ENCODE data around the gene RAB7A.
A peak's percentile ranks its signal among the peaks of the same experiment; 100 is the strongest.
"Not testable (repeated sequence)": the region's sequence is repeated elsewhere in the genome, so short reads cannot be mapped to it uniquely, and the experiment has no call there.

Gene RAB7A

DNA sequence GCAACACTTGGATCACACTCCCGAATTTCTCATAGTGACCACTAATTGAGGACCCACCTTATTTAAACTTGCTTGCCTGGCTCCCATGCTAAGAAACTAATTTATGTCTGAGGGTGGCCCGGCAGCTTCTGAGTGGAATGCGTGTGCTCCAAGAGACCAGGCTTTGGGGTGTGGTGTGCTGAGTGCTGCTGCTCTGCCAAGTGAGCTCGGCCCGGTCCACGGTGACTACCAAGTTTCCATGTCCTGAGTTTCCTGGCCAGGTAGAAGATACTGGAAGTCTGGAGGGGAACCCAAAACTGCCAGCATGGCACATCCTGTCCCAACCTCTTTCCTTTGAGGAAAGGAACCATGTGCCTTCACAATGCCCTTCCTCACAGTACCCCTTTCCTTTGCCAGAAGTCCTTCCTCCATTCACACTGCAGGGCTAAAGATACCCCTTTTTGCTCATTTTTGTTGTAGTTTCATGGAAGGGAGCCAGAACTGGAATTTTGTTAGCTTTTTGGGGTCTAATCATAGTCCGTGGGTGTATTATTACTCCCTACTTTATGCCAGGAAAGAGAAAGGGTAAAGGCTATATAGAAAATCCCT lies 94.4 kb downstream of the RAB7A start:
- no peak for DNase-seq (ENCODE audit: low read depth)

DNA sequence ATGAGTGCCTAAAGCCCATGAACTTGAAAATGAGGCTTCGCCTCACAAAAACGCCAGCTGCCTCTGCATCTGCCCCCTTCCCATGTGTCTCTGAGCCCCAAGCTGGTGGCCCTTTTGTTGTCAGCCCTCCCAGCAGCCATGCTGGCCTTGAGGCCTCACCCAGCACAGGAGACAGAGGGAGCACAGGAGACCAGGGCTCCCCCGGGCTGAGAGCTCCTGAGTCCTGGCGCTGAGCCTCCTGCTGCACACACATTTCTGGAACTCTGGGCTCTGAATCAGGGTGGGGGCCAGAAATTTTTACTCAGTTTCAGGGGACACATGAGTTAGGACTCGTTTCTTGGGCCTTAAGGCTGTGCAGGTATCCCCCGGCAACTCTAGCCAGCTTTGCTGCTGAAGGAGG lies 97.0 kb downstream of the RAB7A start:
- DNase-seq (ENCODE audit: low read depth): no peak

DNA sequence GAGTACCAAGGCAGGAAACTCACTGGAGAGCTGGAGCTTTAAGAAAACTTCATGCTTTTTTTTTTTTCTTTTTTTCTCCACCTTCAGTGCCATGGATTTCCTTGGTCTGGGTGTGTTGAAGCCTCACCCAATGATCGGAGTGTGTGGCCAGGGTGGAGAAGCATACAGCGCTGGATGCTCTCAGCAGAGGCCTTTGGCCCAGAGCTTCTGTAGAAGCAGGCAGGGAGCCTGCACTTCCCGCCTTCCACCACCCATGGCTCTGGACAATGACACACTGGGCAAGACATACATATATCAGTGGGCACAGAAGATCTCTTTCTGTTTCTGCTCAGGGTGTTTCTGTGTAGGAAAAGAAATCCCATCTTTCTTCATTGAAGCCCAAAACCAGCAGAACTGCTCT lies 97.6 kb downstream of the RAB7A start:
- DNase-seq (ENCODE audit: low read depth): no peak

DNA sequence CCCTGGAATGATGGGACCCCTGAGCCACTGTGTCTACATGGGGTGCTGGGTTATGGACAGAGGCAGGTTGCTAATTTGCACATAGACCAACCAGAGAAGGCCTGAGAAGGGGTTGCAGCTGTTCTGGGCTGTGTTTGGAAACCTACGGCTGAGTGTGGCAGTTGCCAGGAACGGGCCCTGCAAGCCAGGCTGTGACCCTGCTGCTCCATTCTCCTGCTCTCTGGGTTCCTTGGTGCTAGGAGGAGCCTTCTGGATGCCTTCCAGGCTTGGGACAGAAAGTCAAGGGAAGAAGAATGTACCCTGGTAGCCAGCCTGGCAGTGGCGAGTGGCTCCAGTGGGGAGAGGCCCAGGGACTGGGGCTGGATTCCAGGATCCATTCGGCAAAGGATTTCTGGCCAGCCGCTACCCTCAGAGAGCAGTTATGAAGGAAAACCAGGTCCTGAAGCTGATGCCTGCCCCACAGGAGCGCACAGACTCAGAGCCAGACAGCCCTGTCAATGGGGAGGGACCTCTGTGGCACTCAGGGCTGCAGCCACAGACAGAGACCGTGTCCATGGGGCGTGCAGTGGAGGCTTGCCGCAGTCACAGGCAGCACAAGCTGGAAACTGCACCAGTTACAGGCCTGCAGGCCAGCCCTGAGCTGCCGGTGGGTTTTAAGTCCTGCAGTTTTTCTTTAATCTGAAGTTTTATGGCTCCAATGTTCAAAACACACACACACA lies 98.3 kb downstream of the RAB7A start:
- DNase-seq (ENCODE audit: low read depth): no peak

DNA sequence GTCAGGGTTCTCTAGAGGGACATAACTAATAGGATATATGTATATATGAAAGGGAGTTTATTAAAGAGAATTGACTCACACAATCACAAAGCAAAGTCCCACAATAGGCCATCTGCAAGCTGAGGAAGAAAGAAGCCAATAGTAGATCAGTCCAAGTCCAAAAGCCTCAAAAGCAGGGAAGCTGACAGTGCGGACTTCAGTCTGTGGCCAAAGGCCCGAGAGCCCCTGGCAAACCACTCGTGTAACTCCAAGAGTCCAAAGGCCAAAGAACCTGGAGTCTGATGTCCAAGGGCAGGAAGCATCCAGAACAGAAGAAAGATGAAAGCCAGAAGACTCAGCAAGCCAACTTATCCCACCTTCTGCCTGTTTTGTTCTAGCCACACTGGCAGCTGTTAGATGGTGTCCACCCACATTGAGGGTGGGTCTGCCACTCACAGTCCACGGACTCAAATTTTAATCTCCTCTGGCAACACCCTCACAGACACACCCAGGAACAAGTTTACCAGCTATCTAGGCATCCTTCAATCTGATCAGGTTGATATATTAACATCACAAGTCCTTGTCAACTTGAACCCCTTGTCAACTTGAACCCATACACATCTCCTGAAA lies 99.2 kb downstream of the RAB7A start:
- no peak for DNase-seq (ENCODE audit: low read depth)

DNA sequence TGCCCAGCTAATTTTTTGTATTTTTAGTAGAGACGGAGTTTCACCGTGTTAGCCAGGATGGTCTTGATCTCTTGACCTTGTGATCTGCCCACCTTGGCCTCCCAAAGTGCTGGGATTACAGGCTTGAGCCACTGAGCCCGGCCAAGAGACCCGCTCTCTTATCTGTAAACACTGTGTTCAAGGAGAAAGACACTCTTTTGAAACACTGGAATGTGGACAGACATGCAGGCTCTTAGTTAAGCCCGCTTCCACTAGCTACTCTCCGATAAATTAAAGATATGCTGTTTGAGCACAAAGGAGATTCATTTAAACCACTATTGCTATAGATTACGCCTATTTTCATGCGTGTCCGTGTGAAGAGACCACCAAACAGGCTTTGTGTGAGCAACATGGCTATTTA lies 103.1 kb downstream of the RAB7A start:
- DNase-seq (ENCODE audit: low read depth): not testable (repeated sequence)

DNA sequence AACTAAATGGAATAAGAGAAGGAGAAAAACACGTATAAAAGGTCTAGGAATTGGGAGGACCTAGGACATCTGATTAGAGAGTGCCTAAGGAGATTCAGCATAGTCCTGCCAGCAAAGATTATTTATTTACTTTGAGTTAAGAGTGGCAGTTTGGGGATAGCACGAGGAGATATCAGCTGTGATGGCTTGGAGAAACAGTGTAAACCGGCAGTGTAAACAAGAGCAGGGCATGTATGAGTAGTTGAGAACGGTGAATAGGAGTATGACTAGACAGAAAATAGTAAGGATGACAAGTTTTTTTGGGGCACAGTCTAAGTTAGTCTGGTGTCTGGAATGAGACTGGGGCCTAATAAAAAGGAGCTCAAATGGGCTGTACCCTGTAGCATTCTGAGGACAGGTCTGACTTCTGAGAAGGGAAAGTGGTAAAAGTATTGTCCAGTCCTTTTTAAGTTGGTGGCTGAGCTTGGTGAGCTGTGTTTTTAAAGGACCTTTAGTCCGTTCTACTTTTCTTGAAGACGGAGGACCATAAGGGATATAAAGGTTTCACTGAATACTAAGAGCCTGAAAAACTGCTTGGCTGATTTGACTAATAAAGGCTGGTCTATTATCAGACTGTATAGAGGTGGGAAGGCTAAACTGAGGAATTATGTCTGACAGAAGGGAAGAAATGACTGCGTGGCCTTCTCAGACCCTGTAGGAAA lies 104.1 kb downstream of the RAB7A start:
- not testable (repeated sequence) for DNase-seq (ENCODE audit: low read depth)

DNA sequence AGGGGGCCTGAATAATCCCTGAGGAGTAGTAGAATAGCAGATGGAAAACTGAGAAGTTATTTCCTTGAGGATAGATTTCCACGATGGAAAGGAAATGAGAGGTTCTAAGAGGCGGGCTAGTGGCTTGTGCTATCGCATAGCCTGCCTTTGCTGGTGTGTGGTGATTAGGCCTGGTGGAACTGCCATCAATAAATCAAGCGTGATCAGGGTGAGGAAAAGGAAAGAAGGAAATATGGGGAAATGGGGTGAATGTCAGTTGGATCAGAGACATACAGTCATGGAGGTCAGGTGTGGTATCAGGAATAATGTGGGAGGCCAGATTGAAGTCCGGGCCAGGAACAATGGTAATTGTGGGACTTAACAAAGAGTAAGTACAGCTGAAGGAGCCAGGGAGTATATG lies 104.8 kb downstream of the RAB7A start:
- not testable (repeated sequence) for DNase-seq (ENCODE audit: low read depth)

DNA sequence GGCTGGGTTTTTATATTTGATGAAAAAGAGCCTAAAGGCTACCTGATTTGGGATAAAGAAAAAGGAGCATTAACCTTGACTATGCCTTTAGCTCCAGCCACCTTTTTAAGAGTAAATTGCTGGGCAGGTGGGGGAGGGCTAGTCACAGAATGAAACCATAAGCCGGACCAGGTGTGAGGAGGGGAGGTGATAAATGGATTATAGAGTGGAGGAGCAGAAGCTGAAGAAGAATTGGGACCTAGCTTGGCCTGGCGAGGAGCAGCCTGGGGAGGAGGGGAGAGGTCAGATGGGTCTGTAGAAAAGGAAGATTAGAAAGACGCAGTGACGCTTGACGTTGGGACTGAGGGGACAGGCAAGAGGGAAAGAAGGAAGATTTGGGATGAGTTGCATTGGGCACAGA lies 107.0 kb downstream of the RAB7A start:
- not testable (repeated sequence) for DNase-seq (ENCODE audit: low read depth)

DNA sequence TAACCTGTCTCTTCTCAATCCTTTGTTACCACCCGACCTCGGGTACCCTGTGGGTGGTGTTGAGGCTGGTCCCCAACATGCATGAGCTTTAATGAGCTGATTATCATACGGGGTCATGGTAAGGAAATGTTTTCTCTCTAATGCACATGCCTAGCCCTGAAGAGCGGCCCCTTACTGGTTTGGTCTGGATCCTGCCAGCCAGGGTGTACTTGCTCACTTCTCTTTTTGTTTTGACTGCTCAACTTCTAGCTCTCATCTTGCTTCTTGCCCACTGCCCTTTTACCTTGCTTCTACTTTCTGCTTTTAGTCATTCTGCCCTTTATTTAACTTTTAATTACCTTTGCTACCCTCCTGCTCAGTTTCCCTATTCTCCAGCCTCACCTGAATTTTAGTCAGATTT lies 109.1 kb downstream of the RAB7A start:
- DNase-seq (ENCODE audit: low read depth): no peak

DNA sequence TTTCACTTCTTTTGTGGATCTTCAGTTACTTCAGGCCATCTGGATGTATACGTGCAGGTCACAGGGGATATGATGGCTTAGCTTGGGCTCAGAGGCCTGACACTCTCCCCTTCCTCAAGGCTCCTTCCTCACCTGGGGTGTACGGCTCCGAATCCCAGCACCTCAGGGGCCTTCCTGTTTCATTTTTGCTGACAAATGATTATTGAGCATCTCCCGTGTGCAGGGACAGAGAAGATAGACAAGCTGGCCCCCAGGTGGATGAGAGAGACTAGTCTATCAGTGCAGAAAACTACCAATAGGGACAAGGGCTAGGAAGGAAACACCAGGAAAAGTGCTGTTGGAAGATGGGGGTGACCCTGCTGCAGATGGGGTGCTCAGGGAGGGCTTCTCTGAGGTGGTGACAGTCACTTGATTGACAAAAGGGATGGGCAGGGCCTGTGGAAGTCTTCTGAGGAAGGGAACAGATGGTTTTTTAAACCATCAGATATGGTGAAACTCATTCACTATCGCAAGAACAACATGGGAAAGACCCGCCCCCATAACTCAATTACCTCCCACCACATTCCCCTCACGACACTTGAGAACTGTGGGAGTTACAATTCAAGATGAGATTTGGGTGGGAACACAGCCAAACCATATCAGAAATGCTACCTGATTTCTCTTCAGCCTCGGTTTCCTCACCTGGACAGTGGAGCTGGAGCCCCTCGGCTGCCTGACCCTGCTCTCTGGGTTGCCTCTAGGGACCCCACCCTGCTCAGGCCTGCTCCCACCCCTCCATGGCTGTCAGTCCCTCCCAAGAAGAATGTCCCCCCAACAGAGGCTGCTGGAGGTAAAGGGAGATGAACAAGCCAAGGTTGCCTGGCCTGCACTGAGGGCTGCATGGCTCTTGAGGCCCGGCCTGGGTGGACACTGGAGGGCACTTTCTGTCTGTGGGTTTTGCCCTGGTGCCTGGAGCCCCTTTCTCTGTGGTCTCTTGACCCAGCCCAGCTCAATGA lies 116.2 kb downstream of the RAB7A start:
- DNase-seq (ENCODE audit: low read depth): no peak

DNA sequence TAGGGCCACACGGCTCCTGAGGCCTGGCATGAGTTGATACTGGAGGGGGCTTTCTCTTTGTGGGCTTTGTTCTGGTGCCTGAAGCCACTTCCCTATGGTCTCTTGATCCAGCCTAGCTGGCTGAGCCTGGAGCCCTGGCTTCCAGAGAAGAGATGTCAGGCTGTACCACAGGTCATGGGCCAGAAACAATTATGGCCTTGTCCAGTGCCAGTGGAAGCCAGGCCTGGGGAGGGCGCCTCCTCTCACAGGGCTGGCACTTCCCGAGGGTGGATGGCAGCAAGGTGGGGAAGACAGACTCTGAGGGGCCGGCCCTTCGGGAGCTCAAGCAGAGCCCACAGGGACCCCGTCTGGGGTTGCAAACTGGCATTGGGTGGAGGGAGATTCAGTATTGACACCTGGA lies 118.5 kb downstream of the RAB7A start:
- DNase-seq (ENCODE audit: low read depth): no peak

DNA sequence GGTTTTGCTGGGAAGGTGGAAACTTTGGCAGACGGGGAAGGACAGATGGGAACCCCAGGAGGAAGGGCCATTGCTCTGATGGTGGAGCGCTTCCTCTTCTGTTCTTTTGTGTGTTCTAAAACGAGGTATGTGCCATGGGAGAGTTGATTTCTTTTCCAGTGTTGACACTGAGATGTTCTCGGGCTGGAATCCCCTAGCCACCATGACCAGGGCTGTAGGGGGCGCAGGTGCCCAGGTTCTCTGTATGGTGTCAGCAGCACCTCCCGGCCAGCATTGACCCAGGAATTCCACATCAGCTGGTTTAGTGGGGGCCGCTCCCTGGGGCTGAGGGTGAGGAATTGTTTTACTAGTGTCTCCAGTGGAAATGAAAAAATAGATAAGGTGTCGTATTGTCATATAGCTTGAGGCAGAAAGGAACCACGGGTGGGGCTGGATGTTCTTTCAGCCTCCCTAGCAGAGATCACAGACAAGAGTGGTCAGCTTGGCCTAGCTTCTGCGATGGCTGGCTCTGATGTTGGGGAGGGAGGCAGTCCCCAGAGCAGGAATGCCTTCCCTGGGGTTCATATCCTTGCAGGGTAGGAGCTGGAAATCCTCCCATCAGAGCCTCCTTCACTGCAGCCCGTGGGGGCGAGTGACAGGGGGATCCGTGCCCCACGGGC lies 119.3 kb downstream of the RAB7A start:
- DNase-seq (ENCODE audit: low read depth): no peak

DNA sequence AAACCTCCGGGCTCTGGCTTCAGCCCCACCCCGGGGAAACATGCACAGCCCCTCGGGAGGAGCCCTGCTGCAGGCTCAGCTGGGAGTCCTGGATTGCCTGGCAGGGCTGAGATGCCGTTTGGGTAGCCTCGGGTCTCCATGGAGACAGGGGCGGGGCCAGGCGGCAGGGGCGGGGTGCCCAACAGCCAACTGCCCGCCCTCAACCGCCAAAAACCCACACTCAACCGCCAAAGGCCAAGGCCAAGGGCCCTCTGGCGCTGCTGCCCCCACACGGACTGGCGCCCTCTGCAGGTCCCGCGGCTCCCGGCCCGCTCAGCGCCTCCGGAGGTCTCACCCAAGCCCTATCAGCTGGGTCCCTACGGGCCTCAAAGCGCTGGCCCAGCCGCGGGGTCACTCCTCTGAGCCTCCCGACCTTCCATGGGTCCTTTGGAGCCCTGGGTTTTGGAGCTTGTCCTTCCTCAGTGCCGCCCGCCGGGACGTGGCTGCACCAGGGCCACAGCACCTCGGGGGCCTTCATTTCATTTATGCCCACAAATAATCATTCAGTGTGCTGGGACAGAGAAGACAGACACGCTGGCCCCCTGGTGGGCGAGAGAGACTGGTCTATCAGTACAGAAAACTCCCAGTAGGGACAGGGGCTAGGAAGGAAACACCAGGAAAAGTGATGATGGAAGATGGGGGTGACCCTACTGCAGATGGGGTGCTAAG lies 119.9 kb downstream of the RAB7A start:
- DNase-seq (ENCODE audit: low read depth): peak; percentile 61

DNA sequence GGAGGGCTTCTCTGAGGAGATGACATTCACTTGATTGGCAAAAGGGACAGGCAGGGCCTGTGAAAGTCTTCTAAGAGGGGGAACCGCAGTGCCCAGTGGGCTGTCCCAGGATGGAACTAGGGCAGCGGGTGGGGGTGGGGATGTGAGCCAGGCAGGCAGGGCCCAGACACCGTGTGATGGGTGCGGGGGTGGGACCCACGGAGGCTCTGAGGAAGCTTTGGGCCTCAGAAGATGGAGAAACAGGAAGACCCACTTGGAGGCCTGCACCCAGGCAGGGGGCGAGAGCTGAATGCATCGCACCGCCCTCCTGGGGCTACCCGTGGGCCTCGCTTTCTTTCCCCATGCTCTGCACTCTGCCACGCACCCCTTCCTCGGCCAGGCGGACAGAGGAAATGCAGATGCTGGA lies 120.5 kb downstream of the RAB7A start:
- no peak for DNase-seq (ENCODE audit: low read depth)

DNA sequence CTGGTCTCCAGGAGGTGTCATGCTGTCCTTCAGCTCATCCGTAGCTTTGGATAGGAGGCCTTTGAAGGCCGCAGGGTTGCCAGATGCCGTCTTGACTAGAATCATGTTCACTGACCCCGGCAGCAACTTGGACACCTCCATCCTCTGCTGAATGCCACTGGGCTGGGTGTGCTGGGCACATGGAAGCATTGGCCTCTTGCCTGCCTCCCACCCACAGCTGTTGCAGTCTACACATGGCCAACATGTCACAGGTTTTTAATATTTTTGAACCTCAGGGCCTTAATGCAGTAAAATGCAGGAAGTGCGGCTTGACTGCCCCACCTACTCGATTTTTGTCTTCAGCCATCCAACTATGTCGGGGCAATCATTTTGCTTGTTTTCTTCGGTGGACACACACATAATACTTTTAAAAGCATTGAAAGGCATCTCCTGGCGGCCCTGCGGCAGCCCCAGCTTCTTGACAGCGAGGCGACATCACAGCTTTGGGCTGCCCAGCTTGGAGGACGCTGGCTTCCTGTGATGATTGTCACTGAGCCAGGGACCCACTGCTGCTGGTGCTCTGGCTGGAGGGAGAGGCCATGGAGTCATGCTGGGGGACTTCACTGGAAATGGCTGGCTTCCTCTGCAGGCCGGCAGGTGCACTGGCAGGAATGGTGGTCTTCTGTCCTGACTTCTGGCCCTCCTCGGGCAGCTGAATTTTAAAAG lies 121.8 kb downstream of the RAB7A start:
- DNase-seq (ENCODE audit: low read depth): no peak

DNA sequence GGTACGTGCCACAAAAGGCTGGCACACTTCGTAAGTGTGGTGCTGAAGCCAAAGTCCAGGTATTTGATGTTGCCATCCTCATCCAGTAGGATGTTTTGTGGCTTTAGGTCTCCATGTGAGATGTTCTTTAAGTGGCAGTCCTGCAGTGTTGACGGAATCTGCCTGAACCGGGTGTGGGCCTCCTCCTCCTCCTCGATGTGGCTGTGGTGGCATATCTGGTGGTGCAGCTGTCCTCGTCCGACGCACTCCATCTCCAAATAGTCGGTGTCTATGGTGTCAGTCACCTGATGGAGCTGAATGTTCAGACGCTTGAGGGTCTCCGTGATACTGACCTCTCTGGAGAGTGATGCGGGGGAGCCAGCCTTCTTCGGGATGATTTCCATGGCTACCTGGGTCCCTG lies 123.0 kb downstream of the RAB7A start:
- DNase-seq (ENCODE audit: low read depth): no peak

DNA sequence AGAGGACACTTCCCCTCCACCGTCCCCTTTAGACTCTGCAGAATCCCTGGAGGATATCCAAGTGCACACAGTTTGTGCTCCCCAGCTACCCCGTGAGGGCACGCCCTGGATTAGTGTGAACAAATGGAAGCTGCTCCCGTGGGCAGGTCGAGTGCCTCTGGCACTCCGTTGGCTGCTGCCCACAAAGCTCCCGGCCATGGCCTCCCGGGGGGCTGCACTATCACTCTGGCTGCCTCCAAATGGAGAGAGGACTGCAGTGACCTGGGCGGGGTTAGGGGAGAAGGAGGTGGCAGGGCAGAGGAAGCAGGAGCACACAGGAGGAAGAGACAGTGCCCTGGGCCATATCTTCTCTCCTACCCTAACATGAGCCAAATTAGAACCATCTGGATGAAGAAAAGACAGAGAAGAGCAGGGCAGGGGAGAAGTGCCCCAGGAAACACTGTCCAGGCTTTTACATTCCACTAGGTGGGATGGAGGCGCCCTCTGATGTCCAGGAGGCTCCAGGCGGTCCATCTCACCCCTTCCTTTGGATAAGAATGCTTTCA lies 124.0 kb downstream of the RAB7A start:
- DNase-seq (ENCODE audit: low read depth): no peak

DNA sequence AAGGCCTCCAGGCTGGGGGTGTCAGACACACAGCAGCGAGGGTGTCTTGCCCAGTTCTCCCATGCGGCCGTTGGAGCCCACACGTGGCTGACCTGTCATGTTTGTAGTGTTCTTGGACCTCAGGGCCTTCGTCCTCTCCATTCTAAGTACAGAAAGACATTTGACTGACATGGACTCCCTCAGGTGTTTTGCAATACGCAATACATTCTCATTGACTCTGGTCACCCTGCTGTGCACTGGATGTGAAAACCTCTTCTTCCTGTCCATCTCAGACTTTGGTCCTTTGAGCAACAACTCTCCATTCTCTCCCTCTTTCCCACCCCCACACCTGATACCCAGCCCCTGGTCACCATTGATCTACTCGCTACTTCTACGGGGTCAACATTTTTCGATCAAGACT lies 124.6 kb downstream of the RAB7A start:
- DNase-seq (ENCODE audit: low read depth): no peak

DNA sequence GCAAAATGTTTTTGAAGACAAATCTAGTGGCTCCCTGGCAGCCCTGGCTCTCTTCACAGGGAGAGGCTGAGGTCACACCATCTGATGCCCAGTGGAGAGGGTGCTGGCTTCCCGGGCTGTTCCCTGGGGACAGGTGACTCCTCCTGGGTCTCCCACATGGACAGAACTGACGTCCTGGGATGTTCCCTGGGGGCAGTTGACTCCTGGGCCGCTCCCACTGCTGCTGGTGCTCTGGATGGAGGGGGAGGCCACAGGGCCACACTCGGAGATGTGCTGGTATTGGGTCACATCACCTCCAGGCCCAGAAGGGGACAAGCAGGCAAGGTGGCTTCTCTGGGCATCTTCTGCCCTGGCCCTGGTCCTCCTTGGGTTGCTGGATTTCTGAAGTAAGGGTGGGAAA lies 125.6 kb downstream of the RAB7A start:
- DNase-seq (ENCODE audit: low read depth): no peak

Measured in stimulated activated CD8-positive, alpha-beta memory T cell treated with anti-CD3 and anti-CD28 coated beads, Interleukin-7, amount 100 ng/mL, for 24 hours (primary cell).